ENCODE measurements around the gene TMEM174. TPM values are rescaled to one million over a fixed set of nuclear protein-coding genes. Genes with fewer than 3 reads are reported as not detected.

TMEM174 gene
- total and polyA plus RNA-seq, 4 donors, result not detected

DNA sequence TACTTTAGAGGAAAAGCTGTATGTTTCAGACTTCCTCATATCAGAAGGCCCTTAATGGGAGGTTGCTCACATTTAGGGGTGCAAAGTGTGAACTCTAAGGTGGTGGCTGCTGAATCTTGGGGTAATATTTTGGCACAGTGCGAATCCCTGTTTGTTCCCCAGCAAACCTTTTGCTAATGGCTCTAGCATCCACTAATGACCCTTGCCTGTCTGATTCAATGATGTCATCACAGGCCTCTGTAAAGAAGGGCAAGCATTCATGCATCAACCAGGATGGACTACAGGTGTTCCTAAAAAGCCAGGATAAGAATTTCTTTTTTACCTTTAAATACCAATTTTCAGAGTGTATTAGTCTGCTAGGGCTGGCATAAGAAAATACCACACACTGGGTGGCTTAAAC lies 32.2 kb upstream of the TMEM174 start:
- no peak for DNase-seq (ENCODE audit: low spot score)
- no peak overlapping the region for H3K27ac ChIP-seq (ENCODE audit: low read depth in 1 of 2, low read length in 2 of 2)
- no peak for TF ChIP-seq FOXA1 (IDR thresholded peaks at IDR 0.05)
- TF ChIP-seq TAF1 (conservative IDR thresholded peaks at IDR 0.05), result no peak
- TF ChIP-seq EGR1 (IDR thresholded peaks at IDR 0.05; ENCODE audit: low read depth in 2 of 2), result no peak
- no peaks in the 10 kb centered on the region for H3K9me3 ChIP-seq (ENCODE audit: control insufficient read depth in 4 of 4, low read length in 3 of 4)
- H3K4me1 ChIP-seq (ENCODE audit: control insufficient read depth in 4 of 4, insufficient read depth in 4 of 4, low read length in 3 of 4), result no peaks in the 10 kb centered on the region
- 98% methylated on average over 1 of the region's 1 CpG for WGBS
- no peaks in the 10 kb centered on the region for H3K27me3 ChIP-seq (ENCODE audit: control insufficient read depth in 4 of 4, insufficient read depth in 4 of 4, low read length in 3 of 4)
- no peak overlapping the region for H3K9ac ChIP-seq (ENCODE audit: low read depth in 1 of 2, low read length in 2 of 2)
- H3K36me3 ChIP-seq (ENCODE audit: control insufficient read depth in 4 of 4, insufficient read depth in 3 of 4, low read depth in 1 of 4, low read length in 3 of 4), result no peaks in the 10 kb centered on the region
- no peak overlapping the region for H3K4me3 ChIP-seq (ENCODE audit: low read depth in 1 of 3, low read length in 3 of 3)

DNA sequence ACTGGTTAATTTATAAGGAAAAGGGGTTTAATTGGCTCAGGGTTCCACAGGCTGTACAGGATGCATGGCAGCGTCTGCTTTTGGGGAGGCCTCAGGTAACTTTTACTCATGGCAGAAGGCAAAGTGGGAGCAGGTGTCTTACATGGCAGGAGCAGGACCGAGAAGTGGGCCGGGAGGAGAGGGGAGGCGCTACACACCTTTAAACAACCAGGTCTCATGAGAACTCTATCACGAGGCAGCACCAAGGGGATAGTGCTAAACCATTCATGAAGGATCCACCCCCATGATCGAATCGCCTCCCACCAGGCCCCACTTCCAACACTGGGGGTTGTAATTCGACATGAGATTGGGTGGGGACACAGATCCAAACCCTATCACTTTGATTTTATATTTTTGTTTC lies 31.0 kb upstream of the TMEM174 start:
- no peak overlapping the region for H3K4me3 ChIP-seq (ENCODE audit: low read depth in 1 of 3, low read length in 3 of 3)
- no peaks in the 10 kb centered on the region for H3K36me3 ChIP-seq (ENCODE audit: control insufficient read depth in 4 of 4, insufficient read depth in 3 of 4, low read depth in 1 of 4, low read length in 3 of 4)
- DNase-seq (ENCODE audit: low spot score), result no peak
- no peak overlapping the region for H3K27ac ChIP-seq (ENCODE audit: low read depth in 1 of 2, low read length in 2 of 2)
- no peak overlapping the region for H3K9ac ChIP-seq (ENCODE audit: low read depth in 1 of 2, low read length in 2 of 2)
- no peaks in the 10 kb centered on the region for H3K4me1 ChIP-seq (ENCODE audit: control insufficient read depth in 4 of 4, insufficient read depth in 4 of 4, low read length in 3 of 4)
- no peaks in the 10 kb centered on the region for H3K27me3 ChIP-seq (ENCODE audit: control insufficient read depth in 4 of 4, insufficient read depth in 4 of 4, low read length in 3 of 4)
- 82% methylated on average over 8 of the region's 8 CpGs for WGBS
- TF ChIP-seq HNF4G (IDR thresholded peaks at IDR 0.05) (no peak), RAD21 (IDR thresholded peaks at IDR 0.05) (no peak), GABPA (IDR thresholded peaks at IDR 0.05 in 1 of 2, conservative IDR thresholded peaks at IDR 0.05 in 1 of 2) (no peak), JUND (IDR thresholded peaks at IDR 0.05) (no peak), NR2F2 (IDR thresholded peaks at IDR 0.05) (no peak), TAF1 (conservative IDR thresholded peaks at IDR 0.05) (no peak), FOXA2 (IDR thresholded peaks at IDR 0.05) (no peak), RXRA (IDR thresholded peaks at IDR 0.05) (no peak), HNF4A (conservative IDR thresholded peaks at IDR 0.05) (no peak)
- TF ChIP-seq, protein P1, sequence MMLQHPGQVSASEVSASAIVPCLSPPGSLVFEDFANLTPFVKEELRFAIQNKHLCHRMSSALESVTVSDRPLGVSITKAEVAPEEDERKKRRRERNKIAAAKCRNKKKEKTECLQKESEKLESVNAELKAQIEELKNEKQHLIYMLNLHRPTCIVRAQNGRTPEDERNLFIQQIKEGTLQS (IDR thresholded peaks at IDR 0.05), result no peak
- TF ChIP-seq, protein P2, sequence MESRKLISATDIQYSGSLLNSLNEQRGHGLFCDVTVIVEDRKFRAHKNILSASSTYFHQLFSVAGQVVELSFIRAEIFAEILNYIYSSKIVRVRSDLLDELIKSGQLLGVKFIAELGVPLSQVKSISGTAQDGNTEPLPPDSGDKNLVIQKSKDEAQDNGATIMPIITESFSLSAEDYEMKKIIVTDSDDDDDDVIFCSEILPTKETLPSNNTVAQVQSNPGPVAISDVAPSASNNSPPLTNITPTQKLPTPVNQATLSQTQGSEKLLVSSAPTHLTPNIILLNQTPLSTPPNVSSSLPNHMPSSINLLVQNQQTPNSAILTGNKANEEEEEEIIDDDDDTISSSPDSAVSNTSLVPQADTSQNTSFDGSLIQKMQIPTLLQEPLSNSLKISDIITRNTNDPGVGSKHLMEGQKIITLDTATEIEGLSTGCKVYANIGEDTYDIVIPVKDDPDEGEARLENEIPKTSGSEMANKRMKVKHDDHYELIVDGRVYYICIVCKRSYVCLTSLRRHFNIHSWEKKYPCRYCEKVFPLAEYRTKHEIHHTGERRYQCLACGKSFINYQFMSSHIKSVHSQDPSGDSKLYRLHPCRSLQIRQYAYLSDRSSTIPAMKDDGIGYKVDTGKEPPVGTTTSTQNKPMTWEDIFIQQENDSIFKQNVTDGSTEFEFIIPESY (IDR thresholded peaks at IDR 0.05), result no peak
- TF ChIP-seq, protein P3, sequence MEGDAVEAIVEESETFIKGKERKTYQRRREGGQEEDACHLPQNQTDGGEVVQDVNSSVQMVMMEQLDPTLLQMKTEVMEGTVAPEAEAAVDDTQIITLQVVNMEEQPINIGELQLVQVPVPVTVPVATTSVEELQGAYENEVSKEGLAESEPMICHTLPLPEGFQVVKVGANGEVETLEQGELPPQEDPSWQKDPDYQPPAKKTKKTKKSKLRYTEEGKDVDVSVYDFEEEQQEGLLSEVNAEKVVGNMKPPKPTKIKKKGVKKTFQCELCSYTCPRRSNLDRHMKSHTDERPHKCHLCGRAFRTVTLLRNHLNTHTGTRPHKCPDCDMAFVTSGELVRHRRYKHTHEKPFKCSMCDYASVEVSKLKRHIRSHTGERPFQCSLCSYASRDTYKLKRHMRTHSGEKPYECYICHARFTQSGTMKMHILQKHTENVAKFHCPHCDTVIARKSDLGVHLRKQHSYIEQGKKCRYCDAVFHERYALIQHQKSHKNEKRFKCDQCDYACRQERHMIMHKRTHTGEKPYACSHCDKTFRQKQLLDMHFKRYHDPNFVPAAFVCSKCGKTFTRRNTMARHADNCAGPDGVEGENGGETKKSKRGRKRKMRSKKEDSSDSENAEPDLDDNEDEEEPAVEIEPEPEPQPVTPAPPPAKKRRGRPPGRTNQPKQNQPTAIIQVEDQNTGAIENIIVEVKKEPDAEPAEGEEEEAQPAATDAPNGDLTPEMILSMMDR (IDR thresholded peaks at IDR 0.05; ENCODE audit: low read depth, low read length, missing input control), result no peak
- TF ChIP-seq, protein P4, sequence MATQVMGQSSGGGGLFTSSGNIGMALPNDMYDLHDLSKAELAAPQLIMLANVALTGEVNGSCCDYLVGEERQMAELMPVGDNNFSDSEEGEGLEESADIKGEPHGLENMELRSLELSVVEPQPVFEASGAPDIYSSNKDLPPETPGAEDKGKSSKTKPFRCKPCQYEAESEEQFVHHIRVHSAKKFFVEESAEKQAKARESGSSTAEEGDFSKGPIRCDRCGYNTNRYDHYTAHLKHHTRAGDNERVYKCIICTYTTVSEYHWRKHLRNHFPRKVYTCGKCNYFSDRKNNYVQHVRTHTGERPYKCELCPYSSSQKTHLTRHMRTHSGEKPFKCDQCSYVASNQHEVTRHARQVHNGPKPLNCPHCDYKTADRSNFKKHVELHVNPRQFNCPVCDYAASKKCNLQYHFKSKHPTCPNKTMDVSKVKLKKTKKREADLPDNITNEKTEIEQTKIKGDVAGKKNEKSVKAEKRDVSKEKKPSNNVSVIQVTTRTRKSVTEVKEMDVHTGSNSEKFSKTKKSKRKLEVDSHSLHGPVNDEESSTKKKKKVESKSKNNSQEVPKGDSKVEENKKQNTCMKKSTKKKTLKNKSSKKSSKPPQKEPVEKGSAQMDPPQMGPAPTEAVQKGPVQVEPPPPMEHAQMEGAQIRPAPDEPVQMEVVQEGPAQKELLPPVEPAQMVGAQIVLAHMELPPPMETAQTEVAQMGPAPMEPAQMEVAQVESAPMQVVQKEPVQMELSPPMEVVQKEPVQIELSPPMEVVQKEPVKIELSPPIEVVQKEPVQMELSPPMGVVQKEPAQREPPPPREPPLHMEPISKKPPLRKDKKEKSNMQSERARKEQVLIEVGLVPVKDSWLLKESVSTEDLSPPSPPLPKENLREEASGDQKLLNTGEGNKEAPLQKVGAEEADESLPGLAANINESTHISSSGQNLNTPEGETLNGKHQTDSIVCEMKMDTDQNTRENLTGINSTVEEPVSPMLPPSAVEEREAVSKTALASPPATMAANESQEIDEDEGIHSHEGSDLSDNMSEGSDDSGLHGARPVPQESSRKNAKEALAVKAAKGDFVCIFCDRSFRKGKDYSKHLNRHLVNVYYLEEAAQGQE (IDR thresholded peaks at IDR 0.05), result no peak
- no peaks in the 10 kb centered on the region for H3K9me3 ChIP-seq (ENCODE audit: control insufficient read depth in 4 of 4, low read length in 3 of 4)
